ENCODE results near the gene RTN4R. TPM values are rescaled to one million over a fixed set of nuclear protein-coding genes. Genes with fewer than 3 reads are reported as not detected.

RTN4R gene
- total RNA-seq, 1 experiment from 2014 or later: 9.6 TPM

- H3K27ac ChIP-seq (ENCODE audit: low read depth, low read length, poor library complexity, severe bottlenecking): no peak overlapping the region
- intact Hi-C loops (cut with micrococcal nuclease; ENCODE audit: unreplicated experiment): no loop called here
- no TSS peak for BruUV-seq (replicated peaks)
- DNase-seq (ENCODE audit: low spot score): no peak
- ChIA-PET POLR2A (ENCODE audit: low non-redundant PET) (interaction anchor here (0.6 kb wide), 1 partner anchor 14 kb away, joined by 3 read pairs; no protein-coding TSS in a partner anchor), CTCF (no interaction called here)
- no peaks in the 10 kb centered on the region for H3K36me3 ChIP-seq (ENCODE audit: insufficient read depth, low read length, poor library complexity, severe bottlenecking)
- no peak overlapping the region for H3K4me3 ChIP-seq (ENCODE audit: low read depth, low read length, poor library complexity, severe bottlenecking)
- no peak for TF ChIP-seq CTCF (conservative IDR thresholded peaks at IDR 0.05; ENCODE audit: low read depth, low read length)
- no peak for TF ChIP-seq EZH2 (IDR thresholded peaks at IDR 0.05; ENCODE audit: borderline replicate concordance, low read depth, low read length, poor library complexity, severe bottlenecking)
- no peaks in the 10 kb centered on the region for H3K9me3 ChIP-seq (ENCODE audit: low read depth, low read length, poor library complexity, severe bottlenecking)
- no peaks in the 10 kb centered on the region for H3K4me1 ChIP-seq (ENCODE audit: insufficient read depth, low read length, poor library complexity, severe bottlenecking)
- H3K27me3 ChIP-seq (replicated peaks; ENCODE audit: insufficient read depth, low read depth, low read length, poor library complexity): no peaks in the 10 kb centered on the region
Observed at GRCh38 chr22:20192972-20193760, 75.0 kb downstream of the RTN4R start.

GRCh38 chr22:20192293-20192971 lies 75.7 kb downstream of the RTN4R start:
- intact Hi-C loops (cut with micrococcal nuclease; ENCODE audit: unreplicated experiment): no loop called here
- no peak for DNase-seq (ENCODE audit: low spot score)
- POLR2A ChIA-PET (ENCODE audit: low non-redundant PET): interaction anchor here (0.6 kb wide), 1 partner anchor 13 kb away, joined by 3 read pairs; no protein-coding TSS in a partner anchor
- TF ChIP-seq EZH2 (IDR thresholded peaks at IDR 0.05; ENCODE audit: borderline replicate concordance, low read depth, low read length, poor library complexity, severe bottlenecking) (no peak), CTCF (conservative IDR thresholded peaks at IDR 0.05; ENCODE audit: low read depth, low read length) (no peak)
- no peaks in the 10 kb centered on the region for H3K4me1 ChIP-seq (ENCODE audit: insufficient read depth, low read length, poor library complexity, severe bottlenecking)
- H3K36me3 ChIP-seq (ENCODE audit: insufficient read depth, low read length, poor library complexity, severe bottlenecking): no peaks in the 10 kb centered on the region
- H3K4me3 ChIP-seq (ENCODE audit: low read depth, low read length, poor library complexity, severe bottlenecking): no peak overlapping the region
- H3K27ac ChIP-seq (ENCODE audit: low read depth, low read length, poor library complexity, severe bottlenecking): no peak overlapping the region
- H3K9me3 ChIP-seq (ENCODE audit: low read depth, low read length, poor library complexity, severe bottlenecking): no peaks in the 10 kb centered on the region
- BruUV-seq (replicated peaks): no TSS peak
- CTCF ChIA-PET: no interaction called here
- no peaks in the 10 kb centered on the region for H3K27me3 ChIP-seq (replicated peaks; ENCODE audit: insufficient read depth, low read depth, low read length, poor library complexity)

- no TSS peak for BruUV-seq (replicated peaks)
- H3K27ac ChIP-seq (ENCODE audit: low read depth, low read length, poor library complexity, severe bottlenecking): no peak overlapping the region
- no peaks in the 10 kb centered on the region for H3K9me3 ChIP-seq (ENCODE audit: low read depth, low read length, poor library complexity, severe bottlenecking)
- ChIA-PET POLR2A (ENCODE audit: low non-redundant PET) (no interaction called here), CTCF (no interaction called here)
- no peak for DNase-seq (ENCODE audit: low spot score)
- no peaks in the 10 kb centered on the region for H3K4me1 ChIP-seq (ENCODE audit: insufficient read depth, low read length, poor library complexity, severe bottlenecking)
- intact Hi-C loops (cut with micrococcal nuclease; ENCODE audit: unreplicated experiment): no loop called here
- no peaks in the 10 kb centered on the region for H3K27me3 ChIP-seq (replicated peaks; ENCODE audit: insufficient read depth, low read depth, low read length, poor library complexity)
- H3K4me3 ChIP-seq (ENCODE audit: low read depth, low read length, poor library complexity, severe bottlenecking): no peak overlapping the region
- no peak for TF ChIP-seq CTCF (conservative IDR thresholded peaks at IDR 0.05; ENCODE audit: low read depth, low read length)
- TF ChIP-seq EZH2 (IDR thresholded peaks at IDR 0.05; ENCODE audit: borderline replicate concordance, low read depth, low read length, poor library complexity, severe bottlenecking): no peak
- H3K36me3 ChIP-seq (ENCODE audit: insufficient read depth, low read length, poor library complexity, severe bottlenecking): no peaks in the 10 kb centered on the region
Observed at GRCh38 chr22:20191803-20192202, 76.3 kb downstream of the RTN4R start.

Small RNAs within 50 kb of the gene (microRNA-seq; reads per million reads assigned to microRNA genes)
- 0.81 reads per million for gene MIR1286

Other genes starting within 250 kb of the RTN4R start
- 17.7 and 21.5 TPM in 2 replicates for gene TANGO2, start 247.2 kb downstream of the RTN4R start, total RNA-seq (2021)
- gene DGCR8, start 188.1 kb downstream of the RTN4R start, total RNA-seq (2021): 63.2 and 74.8 TPM in 2 replicates
- 501 and 509 TPM in 2 replicates for gene RANBP1, start 152.2 kb downstream of the RTN4R start, total RNA-seq (2021)
- 68.1 and 71.1 TPM in 2 replicates for gene TRMT2A, start 151.1 kb downstream of the RTN4R start, total RNA-seq (2021)
- gene ZDHHC8, start 136.5 kb downstream of the RTN4R start, total RNA-seq (2021): 58.8 and 60.2 TPM in 2 replicates
- not detected in 2 replicates for gene CCDC188, start 117.3 kb downstream of the RTN4R start, total RNA-seq (2021)
- 50.7 and 59.7 TPM in 2 replicates for gene DGCR6L, start 51.7 kb upstream of the RTN4R start, total RNA-seq (2021)
- 37.2 and 37.7 TPM in 2 replicates for gene ZNF74, start 125.8 kb upstream of the RTN4R start, total RNA-seq (2021)
- gene SCARF2, start 169.5 kb upstream of the RTN4R start, total RNA-seq (2021): 1.4 and 1.7 TPM in 2 replicates
- gene KLHL22, start 227.5 kb upstream of the RTN4R start, total RNA-seq (2021): 36.2 and 46.3 TPM in 2 replicates
- 96.2 and 101 TPM in 2 replicates for gene MED15, start 239.3 kb upstream of the RTN4R start, total RNA-seq (2021)

All from A673 (cell line).